CD4-positive, alpha-beta T cell (primary cell): ENCODE results near the gene SCYGR8. TPM values are rescaled to one million over a fixed set of nuclear protein-coding genes. Genes with fewer than 3 reads are reported as not detected.

Experiments
- ATAC-seq: fragments of 200-7000 bp; cut with Tn5 transposase; one replicate; pipeline ENCODE4 v1.10.0; 2022; ENCODE audit warnings: mild to moderate bottlenecking; ENCODE audit not compliant: poor library complexity
- CTCF ChIA-PET: fragments of 350-600 bp; sonication (Branson Sonifier 250); formaldehyde crosslinking; loops from one replicate; lab custom pipeline; 2021; ENCODE audit warnings: antibody characterized with exemption, inconsistent platforms; lab: Charles Lee
- POLR2A ChIA-PET: fragments of 350-600 bp; sonication (Branson Sonifier 250); formaldehyde crosslinking; loops from one replicate; lab custom pipeline; 2021; ENCODE audit warnings: antibody characterized with exemption, inconsistent platforms; lab: Charles Lee
- DNase-seq, 14 experiments: peaks; one replicate each; pipeline ENCODE4 v3.0.0-alpha.2; 2013 to 2020; ENCODE audit warnings: mixed read lengths in 2 of 14
- H3K27ac ChIP-seq, 2 donors: one replicate each; pipeline versions ENCODE4 v1.5.1 to v1.7.0; 2013; ENCODE audit warnings: low read length in 2 of 2, low read depth in 1 of 2, mild to moderate bottlenecking in 1 of 2
- H3K27me3 ChIP-seq, 2 experiments: 1 replicate in 1 of 2; 2 replicates in 1 of 2; pipeline versions ENCODE4 v1.6.1 to v1.7.0; 2013; ENCODE audit warnings: low read length in 2 of 2, control low read depth in 1 of 2, mild to moderate bottlenecking in 1 of 2, moderate library complexity in 1 of 2; ENCODE audit not compliant: insufficient read depth in 2 of 2, control insufficient read depth in 1 of 2
- H3K36me3 ChIP-seq: one replicate; pipeline ENCODE4 v1.6.1; 2013; ENCODE audit warnings: low read length, control low read depth; ENCODE audit not compliant: insufficient read depth
- H3K4me1 ChIP-seq: one replicate; pipeline ENCODE4 v1.6.1; 2013; ENCODE audit warnings: low read length, control low read depth; ENCODE audit not compliant: insufficient read depth
- H3K4me3 ChIP-seq: one replicate; pipeline ENCODE4 v1.5.1; 2013; ENCODE audit warnings: mild to moderate bottlenecking, low read length, moderate library complexity
- H3K9me3 ChIP-seq, 2 experiments: 1 replicate in 1 of 2; 2 replicates in 1 of 2; pipeline versions ENCODE4 v1.6.1 to v1.7.0; 2013; ENCODE audit warnings: low read length in 2 of 2, mild to moderate bottlenecking in 2 of 2, control low read depth in 1 of 2, moderate library complexity in 1 of 2; ENCODE audit not compliant: control insufficient read depth in 1 of 2, insufficient read depth in 1 of 2
- H3K27ac Mint-ChIP-seq: one replicate; pipeline ENCODE4 v1.8.0; 2020; ENCODE audit warnings: mixed read lengths
- H3K27me3 Mint-ChIP-seq: one replicate; pipeline ENCODE4 v1.8.0; 2021; ENCODE audit warnings: mixed read lengths
- H3K36me3 Mint-ChIP-seq: one replicate; pipeline ENCODE4 v1.8.0; 2021; ENCODE audit warnings: low read depth, mixed read lengths
- H3K4me1 Mint-ChIP-seq: one replicate; pipeline ENCODE4 v1.8.0; 2021; ENCODE audit warnings: low read depth, mixed read lengths
- H3K4me3 Mint-ChIP-seq: one replicate; pipeline ENCODE4 v1.8.0; 2020; ENCODE audit warnings: mild to moderate bottlenecking, mixed read lengths
- H3K9me3 Mint-ChIP-seq: one replicate; pipeline ENCODE4 v1.8.0; 2020; ENCODE audit warnings: mixed read lengths
- CTCF ChIP-seq: fragments of 200-600 bp; IDR thresholded peaks from one replicate; pipeline ENCODE4 v1.8.0; 2022; ENCODE audit warnings: antibody characterized with exemption, mild to moderate bottlenecking
- intact Hi-C, 2 experiments: fragments of 100-400 bp; cut with DNase I in 1 of 2; cut with micrococcal nuclease in 1 of 2; formaldehyde crosslinking; loops; one replicate each; pipeline versions ENCODE4 v1.15.1 to v1.9.0; 2023 to 2025; cut with DNase I, micrococcal nuclease
- polyA plus RNA-seq, 2 donors: library from polyadenylated mRNA; unstranded; fragments of 120-200 nt; gene quantifications; one replicate each; pipeline ENCODE4 v1.2.1, GENCODE V29; 2013
- total RNA-seq, 174 experiments: library from RNA in 2 of 174; stranded (reverse) in 2 of 174; gene quantifications; one replicate each; pipeline ENCODE4 v1.2.3 and lab custom pipeline; 2021 to 2026

Gene SCYGR8
- total RNA-seq: not detected
- polyA plus RNA-seq (2013, experiment 1 of 2): not detected
- not detected for polyA plus RNA-seq (2013, experiment 2 of 2)
- total RNA-seq (lab: John Stamatoyannopoulos, UW): 0 reads per million in 172 experiments

- intact Hi-C loops: no loop called here
- Mint-ChIP-seq H3K27ac (no peak within 1 kb of the TSS), H3K9me3 (no peaks in the 10 kb centered on the region), H3K4me1 (no peaks in the 10 kb centered on the region), H3K27me3 (peaks cover 4% of the 10 kb centered on the region), H3K36me3 (no peaks in the 10 kb centered on the region), H3K4me3 (no peak within 1 kb of the TSS)
- CTCF ChIA-PET: no interaction called here
- POLR2A ChIA-PET: no interaction called here
- Histone ChIP-seq H3K4me1 (no peaks in the 10 kb centered on the region), H3K27me3 (no peaks in the 10 kb centered on the region), H3K4me3 (no peak within 1 kb of the TSS), H3K9me3 (peaks cover 0 to 5% of the 10 kb centered on the region in 2 experiments), H3K27ac (no peak within 1 kb of the TSS), H3K36me3 (no peaks in the 10 kb centered on the region)
- TF ChIP-seq CTCF: no peak
- ATAC-seq (no peak), DNase-seq (no peak)
Measured at GRCh38 chr2:227745594-227745993, at the start of gene SCYGR8. Gene SCYGR8 (plus strand): TSS chr2:227745894. CDS start chr2:227745894, 0 bp downstream.

- CTCF ChIA-PET: no interaction called here
- Histone ChIP-seq H3K27me3 (no peaks in the 10 kb centered on the region), H3K36me3 (no peaks in the 10 kb centered on the region), H3K4me1 (no peaks in the 10 kb centered on the region), H3K9me3 (peaks cover 0 to under 1% of the 10 kb centered on the region in 2 experiments), H3K4me3 (no peak overlapping the region), H3K27ac (no peak overlapping the region)
- POLR2A ChIA-PET: no interaction called here
- intact Hi-C loops: no loop called here
- no peaks in the 10 kb centered on the region for H3K9me3 Mint-ChIP-seq
- H3K36me3 Mint-ChIP-seq: no peaks in the 10 kb centered on the region
- H3K27ac Mint-ChIP-seq: no peak overlapping the region
- DNase-seq (no peak), ATAC-seq (no peak)
- TF ChIP-seq CTCF: no peak
- no peaks in the 10 kb centered on the region for H3K4me1 Mint-ChIP-seq
- H3K27me3 Mint-ChIP-seq: peaks cover 13% of the 10 kb centered on the region
- no peak overlapping the region for H3K4me3 Mint-ChIP-seq
Measured at GRCh38 chr2:227696990-227697679, 48.6 kb upstream of the SCYGR8 start.

- Mint-ChIP-seq H3K9me3 (no peaks in the 10 kb centered on the region), H3K4me1 (no peaks in the 10 kb centered on the region), H3K27me3 (peaks cover 30% of the 10 kb centered on the region), H3K4me3 (no peak overlapping the region), H3K36me3 (no peaks in the 10 kb centered on the region), H3K27ac (no peak overlapping the region)
- Histone ChIP-seq H3K27ac (no peak overlapping the region), H3K36me3 (no peaks in the 10 kb centered on the region), H3K4me1 (no peaks in the 10 kb centered on the region), H3K27me3 (peaks cover 0 to 9% of the 10 kb centered on the region in 2 experiments), H3K9me3 (peaks cover 0 to 4% of the 10 kb centered on the region in 2 experiments), H3K4me3 (no peak overlapping the region)
- ATAC-seq (no peak), DNase-seq (no peak)
- no peak for TF ChIP-seq CTCF
- ChIA-PET CTCF (no interaction called here), POLR2A (no interaction called here)
- intact Hi-C loops: no loop called here
Measured at GRCh38 chr2:227701556-227701955, 44.1 kb upstream of the SCYGR8 start.
